ENCODE measurements around the gene APOBR. TPM values are rescaled to one million over a fixed set of nuclear protein-coding genes. Genes with fewer than 3 reads are reported as not detected.
A peak's percentile ranks its signal among the peaks of the same experiment; 100 is the strongest.
"Not testable (repeated sequence)": the region's sequence is repeated elsewhere in the genome, so short reads cannot be mapped to it uniquely, and the experiment has no call there.

The APOBR gene
- total RNA-seq, 1 donor from 2014 or later: 0.58 TPM

- DNase-seq (ENCODE audit: low spot score) (no peak), ATAC-seq (no peak)
Measured at GRCh38 chr16:28497861-28498599, 3.6 kb downstream of the APOBR start.

DNA sequence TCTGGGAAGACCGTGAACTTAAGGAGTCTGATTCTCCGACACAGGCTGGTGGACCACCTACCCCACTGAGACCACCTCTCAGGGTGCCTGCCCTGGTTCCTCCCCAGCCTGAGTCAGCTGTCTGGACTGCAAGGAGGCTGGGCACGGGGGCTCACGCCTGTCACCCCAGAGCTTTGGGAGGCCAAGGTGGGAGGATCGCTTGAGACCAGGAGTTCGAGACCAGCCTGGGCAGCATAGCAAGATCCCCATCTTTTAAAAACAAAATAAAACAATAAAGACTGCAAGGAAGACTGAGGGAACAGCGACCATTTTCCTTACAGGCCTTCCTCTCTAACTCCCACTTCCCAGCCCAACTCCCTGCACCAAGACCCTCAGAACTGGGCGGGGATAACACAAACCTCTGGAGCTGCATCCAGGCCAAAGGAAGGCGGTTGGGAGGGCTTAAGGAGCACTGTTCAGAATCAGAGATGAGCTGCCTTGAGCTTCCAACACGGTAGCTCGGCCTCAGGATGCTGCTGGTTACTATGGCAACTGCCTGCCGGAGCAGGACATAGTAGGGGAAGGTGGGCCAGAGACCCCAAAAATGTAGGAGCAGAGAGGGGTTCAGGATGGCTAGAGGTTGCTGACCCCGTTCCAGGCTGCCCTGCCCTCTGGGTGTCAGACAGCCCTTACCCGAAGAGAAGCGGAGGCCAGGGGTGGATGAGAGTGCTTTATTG lies 4.4 kb downstream of the APOBR start:
- DNase-seq (ENCODE audit: low spot score): no peak
- ATAC-seq: no peak

DNA sequence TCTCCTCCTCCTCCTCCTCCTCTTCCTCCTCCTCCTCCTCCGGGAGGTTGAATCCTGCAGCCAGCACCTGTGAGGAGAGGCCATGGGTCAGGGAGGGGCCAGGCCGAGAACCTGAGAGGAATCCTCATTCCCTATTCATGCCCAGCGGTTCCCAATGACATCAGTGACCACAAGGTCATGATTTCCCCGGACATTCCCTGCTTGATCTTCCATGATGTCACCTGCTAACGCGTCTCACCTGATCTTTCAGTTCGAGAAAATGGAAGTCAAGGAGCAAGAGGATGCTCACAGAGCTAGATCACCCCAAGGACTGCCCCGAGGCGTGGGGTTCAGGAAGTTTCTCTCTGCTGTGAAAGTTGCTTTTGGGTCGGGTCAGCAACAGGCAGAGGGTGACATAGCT lies 5.4 kb downstream of the APOBR start:
- no peak for ATAC-seq
- DNase-seq (ENCODE audit: low spot score): no peak

DNA sequence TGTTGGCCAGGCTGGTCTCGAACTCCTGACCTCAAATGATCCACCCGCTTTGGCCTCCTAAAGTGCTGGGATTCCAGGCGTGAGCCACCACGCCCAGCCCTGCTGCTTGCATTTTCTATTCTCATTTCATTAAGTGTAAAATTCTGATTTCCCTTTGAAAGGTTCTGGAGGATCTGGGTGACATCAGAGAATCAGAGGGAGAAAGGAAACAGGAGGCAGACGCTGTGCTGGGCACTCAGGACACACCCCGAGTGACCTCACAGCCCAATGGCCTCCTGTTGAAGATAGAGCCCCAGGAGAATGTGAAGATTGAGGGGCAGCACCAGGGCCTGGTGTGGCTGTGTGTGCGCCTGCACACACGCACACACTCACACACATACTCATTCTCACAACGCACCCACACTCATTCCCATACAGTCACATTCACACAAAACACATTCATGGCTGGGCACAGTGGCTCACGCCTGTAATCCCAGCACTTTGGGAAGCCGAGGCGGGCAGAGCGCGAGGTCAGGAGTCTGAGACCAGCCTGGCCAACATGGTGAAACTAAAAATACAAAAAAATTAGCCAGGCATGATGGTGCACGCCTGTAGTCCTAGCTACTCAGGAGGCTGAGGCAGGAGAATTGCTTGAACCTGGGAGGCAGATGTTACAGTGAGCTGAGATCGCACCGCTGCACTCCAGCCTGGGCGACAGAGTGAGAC lies 6.2 kb downstream of the APOBR start:
- not testable (repeated sequence) for DNase-seq (ENCODE audit: low spot score); ATAC-seq

GRCh38 chr16:28501258-28502232 lies 7.1 kb downstream of the APOBR start:
- ATAC-seq: no peak
- DNase-seq (ENCODE audit: low spot score): no peak

DNA sequence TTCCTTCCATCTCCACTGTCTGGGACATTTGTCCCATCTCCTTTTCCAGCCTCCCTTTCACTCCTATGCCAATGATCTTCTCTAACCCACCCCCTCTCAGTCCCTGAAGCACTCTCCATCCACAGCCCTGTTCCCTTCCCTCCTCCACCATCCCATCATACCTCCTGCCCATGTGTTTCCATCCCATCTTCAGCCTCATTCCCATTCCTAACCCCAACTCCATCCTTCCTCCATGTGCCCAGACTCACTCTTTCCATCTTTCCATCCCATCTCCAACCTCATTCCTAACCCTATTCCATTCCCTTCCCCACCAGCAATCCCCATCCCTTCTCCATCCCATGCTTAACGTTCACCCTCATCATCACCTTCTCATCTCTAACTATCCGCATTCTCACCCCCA lies 7.8 kb downstream of the APOBR start:
- no peak for DNase-seq (ENCODE audit: low spot score)
- ATAC-seq: no peak

DNA sequence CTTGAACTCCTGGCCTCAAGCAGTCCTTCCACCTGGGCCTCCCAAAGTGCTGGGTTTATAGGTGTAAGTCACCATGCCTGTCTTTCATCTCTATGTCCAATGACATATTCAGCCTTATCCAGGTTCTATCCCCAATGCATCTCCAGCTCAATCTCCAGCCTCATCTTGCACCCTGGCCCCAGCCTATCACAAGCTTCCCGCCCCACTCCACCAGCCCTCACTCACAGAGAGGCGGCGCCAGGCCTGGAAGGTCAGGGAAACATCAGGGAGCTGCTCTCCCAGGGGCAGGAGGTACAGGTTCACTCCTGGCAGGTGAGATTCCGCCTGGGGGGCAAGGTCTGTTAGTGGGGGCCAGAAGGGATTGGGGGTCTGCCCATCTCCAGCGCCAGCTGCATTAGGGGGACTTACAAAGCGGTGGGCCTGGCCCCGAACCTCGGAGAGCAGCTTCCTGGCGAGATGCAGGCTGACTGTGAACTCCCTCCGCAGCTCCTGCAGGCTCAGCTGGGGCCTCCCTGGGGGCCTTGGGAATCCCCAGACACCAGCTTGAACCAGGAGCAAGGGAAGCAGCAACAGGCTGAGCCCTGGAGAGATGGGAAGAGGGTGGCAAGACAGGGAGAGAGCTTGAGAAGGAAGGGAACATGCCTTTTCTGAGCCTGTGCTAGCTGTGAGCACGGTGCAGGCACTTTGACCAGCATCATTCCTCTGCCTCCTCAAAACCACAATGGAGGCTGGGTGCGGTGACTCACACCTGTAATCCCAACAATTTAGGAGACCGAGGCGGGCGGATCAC lies 9.2 kb downstream of the APOBR start:
- ATAC-seq (no peak), DNase-seq (ENCODE audit: low spot score) (no peak)

DNA sequence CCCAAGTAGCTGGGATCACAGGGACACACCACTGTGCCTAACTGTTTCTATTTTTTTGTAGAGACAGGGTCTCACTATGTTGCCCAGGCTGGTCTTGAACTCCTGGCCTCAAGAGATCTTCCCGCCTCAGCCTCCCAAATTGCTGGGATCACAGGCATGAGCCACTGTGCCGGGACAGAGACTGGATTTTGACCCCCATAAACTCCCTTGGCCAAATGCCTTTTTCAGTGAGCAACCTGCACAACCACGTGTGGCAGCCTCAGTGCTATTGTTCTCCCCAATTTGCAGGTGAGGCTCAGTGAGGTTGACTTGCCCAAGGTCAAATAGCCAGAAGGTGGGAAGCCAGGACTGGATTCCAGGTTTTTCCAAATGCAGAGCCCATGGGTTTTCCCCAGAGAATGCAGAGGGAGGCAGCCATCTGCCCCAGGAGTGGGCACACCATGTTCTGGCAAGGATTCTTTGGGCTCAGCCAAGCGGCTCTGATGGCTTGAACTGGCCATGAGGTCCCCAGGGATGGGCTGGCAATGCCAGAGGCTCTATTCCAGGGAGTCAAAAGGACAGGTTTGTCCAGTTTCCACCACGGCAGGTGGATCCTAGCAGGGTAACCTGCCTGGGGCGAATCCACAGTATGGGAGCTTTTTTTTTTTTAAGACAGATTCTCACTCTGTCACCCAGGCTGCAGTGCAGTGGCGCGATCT lies 10.4 kb downstream of the APOBR start:
- ATAC-seq: peak; percentile 76
- DNase-seq (ENCODE audit: low spot score): peak; percentile 81

DNA sequence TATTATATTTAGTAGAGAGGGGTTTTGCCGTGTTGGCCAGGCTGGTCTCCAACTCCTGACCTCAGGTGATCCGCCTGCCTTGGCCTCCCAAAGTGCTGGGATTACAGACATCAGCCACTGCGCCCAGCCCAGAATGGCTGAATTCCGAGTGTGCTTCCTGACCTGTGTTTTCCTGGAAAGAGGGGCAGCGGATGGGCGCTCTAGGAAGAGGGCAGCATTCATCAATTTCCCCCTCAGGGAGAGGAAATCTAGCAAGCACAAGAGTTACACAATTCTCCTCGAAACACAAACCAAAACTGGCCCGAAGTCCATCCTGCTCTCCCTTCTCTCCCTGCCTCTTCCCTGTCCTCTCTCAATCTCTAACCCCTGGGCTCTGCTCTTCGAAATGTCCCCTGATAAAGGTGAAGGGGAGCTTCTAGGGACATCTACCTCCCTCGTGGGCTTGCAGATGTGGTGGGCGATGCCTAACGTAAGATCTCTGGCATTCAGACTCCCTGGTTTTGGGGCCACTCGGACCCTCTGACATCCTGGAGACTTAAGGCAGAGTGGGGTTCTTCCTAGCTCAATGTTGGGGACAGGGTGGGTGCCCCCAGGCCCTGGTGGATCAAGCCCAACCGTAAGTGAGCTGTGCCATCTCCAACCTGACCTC lies 11.2 kb downstream of the APOBR start:
- DNase-seq (ENCODE audit: low spot score) (no peak), ATAC-seq (peak; percentile 65)

- ATAC-seq (no peak), DNase-seq (ENCODE audit: low spot score) (no peak)
Measured at GRCh38 chr16:28511031-28511430, 16.6 kb downstream of the APOBR start.

DNA sequence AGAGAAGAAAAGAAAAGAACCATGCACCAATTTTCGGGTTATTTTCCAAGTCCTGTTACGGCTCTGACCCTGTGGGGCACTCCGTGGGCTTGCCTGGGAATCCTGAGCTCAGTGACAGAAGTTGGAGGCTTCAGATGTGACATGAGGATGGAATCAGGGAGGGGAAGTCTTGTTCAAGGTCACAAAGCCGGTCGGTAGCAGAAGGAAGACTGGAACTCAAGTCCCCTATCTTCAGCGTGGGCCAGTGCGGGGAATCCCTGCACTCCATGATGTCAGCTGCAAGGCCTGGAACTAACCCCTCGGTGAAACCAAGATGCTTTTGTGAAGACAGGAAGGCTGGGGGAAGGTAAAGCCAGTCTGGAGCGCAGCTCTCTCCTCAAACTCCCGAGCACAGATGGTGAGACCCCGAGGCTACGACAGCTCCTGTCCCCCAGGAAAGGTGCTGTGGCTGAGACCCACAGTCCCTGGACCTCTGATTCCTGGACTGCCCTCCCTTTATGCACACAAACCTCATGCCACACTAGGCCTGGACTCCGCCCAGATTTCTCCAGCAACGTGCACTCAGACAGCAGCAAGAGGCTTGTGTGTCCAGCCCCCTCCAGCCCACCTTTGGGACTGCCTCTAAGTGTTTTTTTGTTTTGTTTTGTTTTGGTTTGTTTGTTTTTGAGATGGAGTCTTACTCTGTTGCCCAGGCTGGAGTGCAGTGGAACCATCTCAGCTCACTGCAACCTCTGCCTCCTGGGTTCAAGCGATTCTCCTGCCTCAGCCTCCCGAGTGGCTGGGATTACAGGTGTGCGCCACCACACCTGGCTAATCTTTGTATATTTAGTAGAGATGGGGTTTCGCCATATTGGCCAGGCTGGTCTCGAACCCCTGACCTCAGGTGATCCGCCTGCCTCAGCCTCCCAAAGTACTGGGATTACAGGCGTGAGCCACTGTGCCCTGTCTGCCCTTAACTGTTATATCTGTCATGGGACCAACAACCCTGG lies 17.7 kb downstream of the APOBR start:
- no peak for DNase-seq (ENCODE audit: low spot score)
- no peak for ATAC-seq

GRCh38 chr16:28513484-28514181 lies 19.2 kb downstream of the APOBR start:
- ATAC-seq: no peak

DNA sequence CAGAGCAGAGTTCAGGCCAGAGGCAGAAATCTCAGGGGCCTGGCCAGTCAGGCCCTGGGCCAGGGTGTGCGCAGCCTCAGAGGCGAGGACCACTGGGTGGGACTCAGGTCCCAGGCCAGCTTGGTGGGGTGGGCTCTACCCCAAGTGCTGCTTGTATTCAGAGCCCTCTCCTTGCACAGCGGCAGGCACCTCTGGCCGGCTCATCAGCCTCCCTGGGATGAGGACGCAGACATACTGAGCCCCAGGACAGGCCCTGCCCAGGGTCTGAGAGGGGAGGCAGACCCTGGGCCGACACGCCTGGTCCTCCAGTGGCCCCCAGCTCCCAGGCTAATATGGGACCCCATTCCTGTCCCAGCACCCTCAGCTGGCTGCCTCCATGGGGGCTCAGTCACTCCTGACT lies 19.8 kb downstream of the APOBR start:
- ATAC-seq (no peak), DNase-seq (ENCODE audit: low spot score) (no peak)

More at GRCh38 chr16:28513484-28514181, 19.2 kb downstream of the APOBR start:
- DNase-seq (ENCODE audit: low spot score): no peak

- no peak for ATAC-seq
- DNase-seq (ENCODE audit: low spot score): no peak
Measured at GRCh38 chr16:28520672-28521071, 26.2 kb downstream of the APOBR start.

DNA sequence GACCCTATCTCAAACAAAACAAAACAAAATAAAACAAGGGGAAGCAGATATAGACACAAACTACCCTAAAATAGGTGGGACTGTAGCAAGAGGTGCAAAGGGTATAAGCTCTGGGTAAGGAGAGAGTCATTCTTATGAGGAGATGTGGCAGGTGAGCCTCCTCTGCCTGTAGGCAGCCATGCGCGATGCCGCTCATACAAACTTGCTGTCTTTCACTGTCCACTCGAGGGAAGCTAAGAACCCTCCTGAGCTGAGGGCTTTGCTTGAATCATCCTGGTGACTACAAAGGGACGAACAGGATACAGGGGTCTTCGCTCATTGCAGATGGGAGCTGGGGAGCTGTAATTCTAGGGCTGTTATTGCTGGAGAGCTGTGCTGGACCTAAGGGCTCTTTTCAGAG lies 27.0 kb downstream of the APOBR start:
- ATAC-seq (no peak), DNase-seq (ENCODE audit: low spot score) (no peak)

- DNase-seq (ENCODE audit: low spot score) (no peak), ATAC-seq (no peak)
Measured at GRCh38 chr16:28522792-28523191, 28.3 kb downstream of the APOBR start.

DNA sequence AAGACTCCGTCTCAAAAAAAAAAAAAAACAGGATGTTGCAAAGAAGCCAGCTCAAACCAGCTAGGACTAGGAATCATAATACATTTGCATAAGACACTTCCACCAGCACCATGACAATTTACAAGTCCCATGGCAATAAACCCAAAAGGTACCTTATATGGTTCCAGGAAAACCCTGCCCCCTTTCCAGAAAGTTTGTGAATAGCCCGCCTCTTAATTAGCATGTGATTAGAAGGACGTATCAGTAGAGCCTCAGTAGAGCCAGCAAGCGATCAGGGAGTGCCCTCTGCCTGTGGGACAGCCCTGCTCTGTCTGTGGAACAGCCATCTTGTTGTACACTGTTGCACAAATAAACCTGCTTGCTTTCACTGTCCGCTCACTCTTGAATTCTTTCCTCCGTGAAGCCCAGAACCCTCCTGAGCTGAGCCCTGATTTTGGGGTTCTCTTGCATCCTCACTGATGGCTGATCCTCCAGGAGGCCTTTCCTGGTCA lies 30.3 kb downstream of the APOBR start:
- DNase-seq (ENCODE audit: low spot score): peak; percentile 93
- ATAC-seq: peak; percentile 78
